HCT116 (cell line): ENCODE measurements around the gene SERPINF2.

Experiments used
- CBX3 ChIP-seq: IDR thresholded peaks from 2 replicates; pipeline ENCODE4 v1.6.1; 2012; ENCODE audit warnings: low read depth
- CTCF ChIP-seq, 3 experiments: fragments of 200-600 bp in 1 of 3; sonication (generic) in 1 of 3; IDR thresholded peaks in 2 of 3; conservative IDR thresholded peaks in 1 of 3; 2 replicates each; pipeline ENCODE4 v1.5.1; 2012 to 2017; ENCODE audit warnings: low read depth in 2 of 3, low read length in 2 of 3, antibody characterized with exemption in 1 of 3, borderline replicate concordance in 1 of 3, control low read depth in 1 of 3, mild to moderate bottlenecking in 1 of 3, mixed read lengths in 1 of 3, mixed run types in 1 of 3, moderate library complexity in 1 of 3; ENCODE audit not compliant: insufficient read depth in 1 of 3
- EZH2 ChIP-seq: fragments of 200-600 bp; sonication (generic); IDR thresholded peaks from 2 replicates; pipeline ENCODE4 v1.6.1; 2017; ENCODE audit warnings: antibody characterized with exemption, mixed run types
- POLR2AphosphoS5 ChIP-seq: IDR thresholded peaks from 2 replicates; pipeline ENCODE4 v1.6.1; 2011; ENCODE audit warnings: mild to moderate bottlenecking, low read depth, low read length, moderate library complexity
- SP1 ChIP-seq: IDR thresholded peaks from 2 replicates; pipeline ENCODE4 v1.6.1; 2012; ENCODE audit warnings: low read depth

- TF ChIP-seq EZH2 (no peak), CTCF (IDR thresholded peaks at IDR 0.05 in 2 of 3, conservative IDR thresholded peaks at IDR 0.05 in 1 of 3; ENCODE audit: borderline replicate concordance in 1 of 3, insufficient read depth in 1 of 3, low read depth in 2 of 3, low read length in 2 of 3) (no peak), POLR2AphosphoS5 (no peak), CBX3 (no peak), SP1 (no peak)
These were observed 10.3 kb upstream of the SERPINF2 start for GRCh38 chr17:1732241-1732832.
